ENCODE results near the gene SPATA31C1. TPM values are rescaled to one million over a fixed set of nuclear protein-coding genes. Genes with fewer than 3 reads are reported as not detected.
"Not testable (repeated sequence)": the region's sequence is repeated elsewhere in the genome, so short reads cannot be mapped to it uniquely, and the experiment has no call there.

SPATA31C1 gene
- not detected for total RNA-seq
- long read RNA-seq: 0 reads

DNA sequence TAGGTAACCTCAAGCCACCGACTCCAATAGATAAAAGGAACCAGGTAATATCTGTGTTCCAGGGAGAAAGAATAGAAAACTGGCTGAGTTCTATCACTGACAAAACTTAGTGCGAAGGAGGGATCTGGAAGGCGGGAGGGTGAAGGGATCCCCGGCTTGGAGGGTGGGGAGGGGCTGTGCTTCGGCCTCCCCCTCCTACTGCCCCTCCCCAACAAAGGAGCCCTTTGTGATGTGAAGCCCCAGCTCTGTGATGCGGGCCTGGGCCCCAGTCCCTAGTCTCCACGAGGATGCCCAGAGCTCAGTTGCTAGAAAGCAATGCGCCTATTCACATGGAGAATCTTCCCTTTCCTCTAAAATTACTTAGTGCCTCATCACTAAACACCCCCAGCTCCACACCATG, at the start of gene SPATA31C1:
Gene SPATA31C1, plus strand, starts transcription at position 301 of the 400 bp plus-strand sequence.
- DNase-seq (ENCODE audit: missing footprints); ATAC-seq; intact Hi-C loops (cut with DNase I): not testable (repeated sequence)

GRCh38 chr9:87868175-87868574, 49.6 kb upstream of the SPATA31C1 start:
- ATAC-seq (no peak), DNase-seq (ENCODE audit: missing footprints) (no peak)
- intact Hi-C loops (cut with DNase I): no loop called here

DNA sequence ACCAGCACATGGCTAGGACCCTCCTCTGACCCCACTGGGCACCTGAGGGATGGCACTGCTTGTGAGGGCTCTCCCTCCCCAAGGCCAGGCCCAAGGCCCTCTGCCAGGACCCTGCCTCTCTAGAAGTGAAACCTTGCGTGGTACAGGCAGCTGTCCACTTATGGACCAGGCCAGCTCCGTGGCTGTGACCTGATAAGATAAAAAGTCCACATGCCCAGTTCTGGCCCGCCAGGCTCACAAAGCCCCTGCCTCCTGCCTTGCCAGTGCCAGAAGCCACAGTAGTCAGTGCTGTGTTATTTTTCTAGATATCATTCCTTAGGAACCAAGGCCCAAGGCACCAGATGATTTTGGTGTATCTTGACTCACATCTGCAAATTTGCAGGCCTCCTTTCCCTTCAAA, 49.1 kb upstream of the SPATA31C1 start:
- ATAC-seq (no peak), DNase-seq (ENCODE audit: missing footprints) (no peak)
- intact Hi-C loops (cut with DNase I): no loop called here

- ATAC-seq (no peak), DNase-seq (ENCODE audit: missing footprints) (no peak)
- intact Hi-C loops (cut with DNase I): no loop called here
These were observed 48.7 kb upstream of the SPATA31C1 start for GRCh38 chr9:87869082-87869481.

GRCh38 chr9:87871425-87872078, 46.2 kb upstream of the SPATA31C1 start:
- ATAC-seq (no peak), DNase-seq (ENCODE audit: missing footprints) (no peak)
- intact Hi-C loops (cut with DNase I): no loop called here

- intact Hi-C loops (cut with DNase I): no loop called here
- no peak for DNase-seq (ENCODE audit: missing footprints)
- ATAC-seq: no peak
These were observed 45.6 kb upstream of the SPATA31C1 start for GRCh38 chr9:87872079-87872624.

GRCh38 chr9:87873607-87874303, 44.0 kb upstream of the SPATA31C1 start:
- ATAC-seq: no peak

GRCh38 chr9:87874304-87874623, 43.5 kb upstream of the SPATA31C1 start:
- intact Hi-C loops (cut with DNase I): no loop called here
- ATAC-seq: no peak
- no peak for DNase-seq (ENCODE audit: missing footprints)

More at GRCh38 chr9:87873607-87874303, 44.0 kb upstream of the SPATA31C1 start:
- peak; percentile 67 for DNase-seq (ENCODE audit: missing footprints)
- intact Hi-C loops (cut with DNase I): no loop called here

DNA sequence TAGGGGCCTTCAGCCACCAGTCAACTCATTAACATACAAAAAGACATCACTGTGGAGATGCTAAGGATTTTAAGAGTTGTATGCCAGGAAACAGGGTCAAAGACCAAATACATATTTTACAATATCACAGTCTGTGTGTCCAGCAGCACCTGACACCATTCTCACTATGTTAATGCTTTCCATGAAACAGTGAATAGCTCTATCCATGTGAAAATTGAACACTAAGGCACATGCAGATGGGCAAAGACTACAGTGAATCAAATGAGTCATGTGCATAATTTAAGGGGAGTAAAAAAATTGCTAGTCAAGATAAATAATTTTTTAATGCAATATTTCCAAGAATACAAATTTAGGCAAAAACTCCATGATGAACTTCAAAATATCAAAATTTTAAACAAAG, 42.7 kb upstream of the SPATA31C1 start:
- intact Hi-C loops (cut with DNase I): no loop called here
- DNase-seq (ENCODE audit: missing footprints) (no peak), ATAC-seq (no peak)

DNA sequence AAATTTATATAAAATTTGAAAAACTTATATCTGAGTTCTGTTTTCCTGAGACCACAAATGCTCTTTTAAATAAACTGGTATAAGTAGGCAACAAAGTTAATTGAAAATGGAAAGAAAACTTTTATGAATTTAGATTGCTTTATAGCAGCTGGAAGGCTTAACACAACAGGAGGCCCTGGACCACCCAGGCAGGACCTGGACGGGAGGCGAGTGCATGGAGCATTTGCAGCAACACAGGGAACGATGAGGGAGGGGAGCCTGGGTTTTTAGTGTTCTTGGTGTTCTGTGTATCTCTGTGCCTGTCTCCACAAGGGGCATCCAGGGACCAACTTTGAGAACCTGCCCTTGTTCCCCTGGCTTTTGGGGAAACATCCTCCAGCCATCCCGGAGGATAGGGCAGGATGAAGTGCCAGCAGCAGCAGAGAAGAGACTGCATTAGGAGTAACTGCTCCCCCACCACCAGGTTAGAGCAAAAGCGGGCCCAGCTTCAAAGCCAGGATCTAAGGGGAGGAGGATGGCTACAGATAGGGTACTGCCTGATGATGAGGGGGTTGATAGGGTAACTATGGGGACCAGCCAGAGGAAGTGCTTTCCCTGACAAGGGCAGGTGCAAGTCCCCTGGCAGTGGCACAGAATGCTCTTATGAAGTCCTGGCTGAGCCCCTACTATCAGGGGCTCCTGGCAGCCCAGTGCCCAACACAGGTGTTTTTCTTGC, 41.8 kb upstream of the SPATA31C1 start:
- ATAC-seq (no peak), DNase-seq (ENCODE audit: missing footprints) (no peak)
- intact Hi-C loops (cut with DNase I): no loop called here

DNA sequence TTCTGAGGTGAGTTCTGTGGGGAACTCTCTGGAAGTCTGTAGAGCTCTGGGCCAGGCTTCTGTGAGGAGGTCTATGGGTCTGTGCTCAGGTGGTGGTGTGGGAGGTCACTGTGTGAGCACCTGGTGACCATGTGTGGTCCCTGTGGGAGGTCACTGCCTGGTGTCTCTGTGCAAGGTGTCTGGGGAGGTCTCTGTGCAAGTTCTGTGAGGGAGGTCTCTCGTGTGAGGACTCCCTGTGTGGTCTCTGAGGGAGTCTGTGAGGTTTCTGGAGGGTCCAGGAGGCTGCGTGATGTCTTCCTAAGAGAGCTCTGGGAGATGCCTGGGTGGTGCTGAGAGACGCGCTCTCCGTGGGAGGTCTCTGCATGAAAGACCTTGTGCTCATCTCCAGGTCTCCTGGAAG, 41.1 kb upstream of the SPATA31C1 start:
- DNase-seq (ENCODE audit: missing footprints): no peak
- intact Hi-C loops (cut with DNase I): no loop called here
- ATAC-seq: no peak

- ATAC-seq: no peak
- intact Hi-C loops (cut with DNase I): no loop called here
- no peak for DNase-seq (ENCODE audit: missing footprints)
These were observed 38.7 kb upstream of the SPATA31C1 start for GRCh38 chr9:87878989-87879511.

GRCh38 chr9:87880116-87880515, 37.6 kb upstream of the SPATA31C1 start:
- no peak for DNase-seq (ENCODE audit: missing footprints)
- no peak for ATAC-seq
- intact Hi-C loops (cut with DNase I): no loop called here

DNA sequence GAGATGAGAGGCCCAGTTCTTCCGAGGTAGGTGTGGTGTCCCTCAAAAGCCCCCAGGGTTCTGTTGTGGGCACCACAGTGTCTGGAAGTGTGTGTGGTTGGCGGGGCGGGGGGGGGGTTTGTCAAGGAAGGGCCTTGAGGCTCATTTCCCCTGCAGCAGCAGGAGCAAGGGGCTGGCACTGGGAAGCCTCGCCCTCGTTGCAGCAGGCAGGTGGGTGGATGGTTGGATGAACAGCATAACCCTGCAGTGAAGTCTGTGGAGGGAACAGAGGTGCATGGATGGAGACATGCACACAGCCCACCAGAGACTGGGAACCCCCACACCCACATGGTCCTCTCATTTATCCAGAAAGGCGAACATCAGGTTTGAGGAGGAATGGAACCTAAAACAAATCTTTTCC, 37.1 kb upstream of the SPATA31C1 start:
- DNase-seq (ENCODE audit: missing footprints): no peak
- ATAC-seq: no peak
- intact Hi-C loops (cut with DNase I): no loop called here

GRCh38 chr9:87882627-87883026, 35.1 kb upstream of the SPATA31C1 start, which contains the start of gene SPATA31E1:
SPATA31E1 (plus strand) TSS chr9:87882877; CDS start chr9:87882892, 15 bp downstream.
- no peak for ATAC-seq
- no peak for DNase-seq (ENCODE audit: missing footprints)
- intact Hi-C loops (cut with DNase I): no loop called here

- ATAC-seq (no peak), DNase-seq (ENCODE audit: missing footprints) (no peak)
- intact Hi-C loops (cut with DNase I): no loop called here
These were observed 34.5 kb upstream of the SPATA31C1 start for GRCh38 chr9:87883274-87883673.

DNA sequence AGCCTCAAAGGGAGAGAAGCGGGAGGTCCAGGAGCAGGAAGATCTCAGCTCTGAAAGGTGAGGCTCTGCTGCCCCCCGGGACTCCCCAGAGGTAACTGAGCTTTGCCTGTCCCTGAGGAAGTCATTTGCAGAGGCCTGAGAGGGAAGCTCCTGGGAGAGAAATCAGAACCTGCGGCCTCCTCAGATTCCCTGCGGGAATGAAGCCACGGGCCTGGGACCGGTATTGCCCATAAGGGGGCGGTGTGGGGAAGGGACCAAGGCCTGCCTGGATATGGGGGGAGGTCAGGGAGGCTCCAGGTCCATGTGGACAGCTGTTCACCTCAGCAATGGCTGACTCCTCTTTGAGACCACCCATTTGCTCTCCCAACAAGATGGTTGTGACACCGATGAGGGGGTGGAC, 33.8 kb upstream of the SPATA31C1 start:
- DNase-seq (ENCODE audit: missing footprints): no peak
- ATAC-seq: no peak
- intact Hi-C loops (cut with DNase I): no loop called here

- ATAC-seq (no peak), DNase-seq (ENCODE audit: missing footprints) (no peak)
These were observed 32.9 kb upstream of the SPATA31C1 start for GRCh38 chr9:87884578-87885459.

More at GRCh38 chr9:87884578-87885459, 32.9 kb upstream of the SPATA31C1 start:
- intact Hi-C loops (cut with DNase I): no loop called here
